Measurements from ENCODE around the gene RAPGEF6.
A peak's percentile ranks its signal among the peaks of the same experiment; 100 is the strongest.
"Not testable (repeated sequence)": the region's sequence is repeated elsewhere in the genome, so short reads cannot be mapped to it uniquely, and the experiment has no call there.

Gene RAPGEF6, protein sequence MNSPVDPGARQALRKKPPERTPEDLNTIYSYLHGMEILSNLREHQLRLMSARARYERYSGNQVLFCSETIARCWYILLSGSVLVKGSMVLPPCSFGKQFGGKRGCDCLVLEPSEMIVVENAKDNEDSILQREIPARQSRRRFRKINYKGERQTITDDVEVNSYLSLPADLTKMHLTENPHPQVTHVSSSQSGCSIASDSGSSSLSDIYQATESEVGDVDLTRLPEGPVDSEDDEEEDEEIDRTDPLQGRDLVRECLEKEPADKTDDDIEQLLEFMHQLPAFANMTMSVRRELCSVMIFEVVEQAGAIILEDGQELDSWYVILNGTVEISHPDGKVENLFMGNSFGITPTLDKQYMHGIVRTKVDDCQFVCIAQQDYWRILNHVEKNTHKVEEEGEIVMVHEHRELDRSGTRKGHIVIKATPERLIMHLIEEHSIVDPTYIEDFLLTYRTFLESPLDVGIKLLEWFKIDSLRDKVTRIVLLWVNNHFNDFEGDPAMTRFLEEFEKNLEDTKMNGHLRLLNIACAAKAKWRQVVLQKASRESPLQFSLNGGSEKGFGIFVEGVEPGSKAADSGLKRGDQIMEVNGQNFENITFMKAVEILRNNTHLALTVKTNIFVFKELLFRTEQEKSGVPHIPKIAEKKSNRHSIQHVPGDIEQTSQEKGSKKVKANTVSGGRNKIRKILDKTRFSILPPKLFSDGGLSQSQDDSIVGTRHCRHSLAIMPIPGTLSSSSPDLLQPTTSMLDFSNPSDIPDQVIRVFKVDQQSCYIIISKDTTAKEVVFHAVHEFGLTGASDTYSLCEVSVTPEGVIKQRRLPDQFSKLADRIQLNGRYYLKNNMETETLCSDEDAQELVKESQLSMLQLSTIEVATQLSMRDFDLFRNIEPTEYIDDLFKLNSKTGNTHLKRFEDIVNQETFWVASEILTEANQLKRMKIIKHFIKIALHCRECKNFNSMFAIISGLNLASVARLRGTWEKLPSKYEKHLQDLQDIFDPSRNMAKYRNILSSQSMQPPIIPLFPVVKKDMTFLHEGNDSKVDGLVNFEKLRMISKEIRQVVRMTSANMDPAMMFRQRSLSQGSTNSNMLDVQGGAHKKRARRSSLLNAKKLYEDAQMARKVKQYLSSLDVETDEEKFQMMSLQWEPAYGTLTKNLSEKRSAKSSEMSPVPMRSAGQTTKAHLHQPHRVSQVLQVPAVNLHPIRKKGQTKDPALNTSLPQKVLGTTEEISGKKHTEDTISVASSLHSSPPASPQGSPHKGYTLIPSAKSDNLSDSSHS (N-terminal part only)

DNA sequence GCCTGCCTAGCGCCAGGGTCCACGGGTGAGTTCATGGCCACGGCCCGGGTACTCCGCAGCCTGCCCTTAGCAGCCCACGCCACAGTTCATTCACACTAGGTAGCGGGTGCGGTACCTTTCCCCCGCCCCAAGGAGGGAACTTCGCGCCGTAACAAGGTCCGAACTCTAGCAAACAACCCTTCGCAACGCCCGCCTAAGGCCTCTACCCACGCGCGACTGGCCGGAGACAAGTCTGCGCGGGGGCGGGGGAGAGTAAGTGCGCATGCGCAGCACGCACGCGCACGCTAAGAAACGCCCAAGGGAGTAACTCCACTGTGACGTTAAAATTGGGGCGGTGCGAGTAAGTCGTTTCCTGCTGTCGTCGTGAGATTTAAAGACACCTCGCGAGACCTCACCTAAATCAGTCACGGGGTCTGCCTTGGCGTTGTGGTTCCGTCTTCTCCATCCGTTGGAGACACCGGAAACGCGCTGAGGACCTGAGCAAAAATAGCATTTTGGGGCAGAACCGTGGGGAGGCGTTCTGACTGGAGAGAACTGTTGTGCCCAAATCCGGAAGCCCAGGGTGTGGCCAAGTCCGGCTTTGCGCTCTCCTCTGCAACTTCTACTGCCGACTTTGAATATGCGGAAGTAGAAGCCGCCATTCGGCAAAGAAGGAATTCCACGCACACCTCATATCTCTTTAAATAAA, at the start of gene RAPGEF6:
Gene RAPGEF6, minus strand, starts transcription at position 234 of the 688 bp plus-strand sequence. Its CDS starts 199 bp downstream, at position 35.
- H3K27me3 Mint-ChIP-seq, result no peaks in the 10 kb centered on the region
- H3K9me3 Mint-ChIP-seq, result no peaks in the 10 kb centered on the region
- peak within 1 kb of the TSS; percentile 96 for H3K27ac Mint-ChIP-seq
- no peak within 1 kb of the TSS for H3K4me3 Mint-ChIP-seq
- H3K36me3 Mint-ChIP-seq (ENCODE audit: low read depth), result peaks cover 19% of the 10 kb centered on the region
- peaks cover 30% of the 10 kb centered on the region for H3K4me1 Mint-ChIP-seq (ENCODE audit: low read depth)
- DNase-seq, result peak; percentile 92

DNA sequence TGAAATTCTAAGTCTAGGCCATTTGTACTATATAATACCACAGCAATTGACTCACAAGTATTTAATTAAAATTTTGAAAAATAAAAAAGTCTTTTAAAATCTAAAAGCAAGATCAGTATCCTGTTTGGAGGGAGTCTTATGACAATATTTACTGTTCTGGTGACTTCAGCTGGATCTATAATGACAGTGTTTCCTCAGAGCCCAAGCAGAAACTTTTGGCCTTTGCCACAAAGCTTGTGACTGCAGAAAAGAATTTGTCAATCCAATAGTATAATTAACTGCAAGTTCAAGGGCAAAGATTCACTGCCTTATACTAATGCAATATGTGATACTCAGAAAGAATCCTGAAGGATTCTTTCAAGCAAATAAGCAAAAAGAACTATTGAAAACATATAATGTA, 49.6 kb upstream of the RAPGEF6 start:
- H3K27me3 Mint-ChIP-seq, result no peaks in the 10 kb centered on the region
- DNase-seq, result no peak
- H3K9me3 Mint-ChIP-seq, result no peaks in the 10 kb centered on the region
- H3K27ac Mint-ChIP-seq, result no peak overlapping the region
- no peak overlapping the region for H3K4me3 Mint-ChIP-seq
- peaks cover 48% of the 10 kb centered on the region for H3K36me3 Mint-ChIP-seq (ENCODE audit: low read depth)
- no peaks in the 10 kb centered on the region for H3K4me1 Mint-ChIP-seq (ENCODE audit: low read depth)

DNA sequence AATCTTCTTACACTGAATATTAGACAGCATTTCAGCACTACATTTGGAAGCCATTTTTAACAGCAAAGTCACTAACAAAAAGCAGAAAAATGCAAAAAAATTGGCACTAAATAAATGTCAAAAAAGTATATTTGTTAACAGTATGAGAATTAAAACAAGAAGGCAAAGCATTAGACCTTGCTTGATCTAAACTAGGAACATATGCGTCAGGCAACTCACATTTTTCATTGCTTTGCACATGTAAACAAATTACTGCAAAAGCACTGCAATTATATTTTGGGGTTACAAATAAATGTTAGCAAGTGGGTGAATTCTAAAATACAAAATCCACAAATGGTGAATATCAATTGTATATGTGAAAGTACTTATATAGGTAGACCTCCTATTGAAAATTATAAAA, 49.0 kb upstream of the RAPGEF6 start:
- Mint-ChIP-seq H3K27ac (no peak overlapping the region), H3K4me1 (ENCODE audit: low read depth) (no peaks in the 10 kb centered on the region), H3K9me3 (no peaks in the 10 kb centered on the region), H3K27me3 (no peaks in the 10 kb centered on the region), H3K4me3 (no peak overlapping the region), H3K36me3 (ENCODE audit: low read depth) (peaks cover 48% of the 10 kb centered on the region)
- DNase-seq, result no peak

DNA sequence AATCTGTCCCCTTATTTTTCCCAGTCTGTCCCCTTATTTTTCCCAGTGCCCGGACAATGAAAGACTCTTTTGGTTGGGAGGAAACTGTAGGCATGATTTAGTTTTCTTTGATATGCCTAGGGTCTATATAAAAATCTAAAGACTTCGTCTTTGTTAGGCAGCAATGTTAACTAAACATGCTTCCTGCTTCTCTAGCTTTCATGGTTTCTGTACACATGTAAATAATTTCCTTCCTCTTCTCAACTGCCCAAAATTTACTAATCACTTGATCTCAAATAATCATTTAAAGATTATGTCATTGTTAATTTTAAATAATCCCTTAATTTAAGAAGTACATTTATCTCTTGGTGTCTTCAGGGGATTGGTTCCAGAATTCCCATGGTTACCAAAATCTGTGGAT, 47.8 kb upstream of the RAPGEF6 start:
- no peak overlapping the region for H3K4me3 Mint-ChIP-seq
- no peaks in the 10 kb centered on the region for H3K4me1 Mint-ChIP-seq (ENCODE audit: low read depth)
- peaks cover 46% of the 10 kb centered on the region for H3K36me3 Mint-ChIP-seq (ENCODE audit: low read depth)
- no peaks in the 10 kb centered on the region for H3K9me3 Mint-ChIP-seq
- no peak overlapping the region for H3K27ac Mint-ChIP-seq
- DNase-seq, result no peak
- H3K27me3 Mint-ChIP-seq, result no peaks in the 10 kb centered on the region

DNA sequence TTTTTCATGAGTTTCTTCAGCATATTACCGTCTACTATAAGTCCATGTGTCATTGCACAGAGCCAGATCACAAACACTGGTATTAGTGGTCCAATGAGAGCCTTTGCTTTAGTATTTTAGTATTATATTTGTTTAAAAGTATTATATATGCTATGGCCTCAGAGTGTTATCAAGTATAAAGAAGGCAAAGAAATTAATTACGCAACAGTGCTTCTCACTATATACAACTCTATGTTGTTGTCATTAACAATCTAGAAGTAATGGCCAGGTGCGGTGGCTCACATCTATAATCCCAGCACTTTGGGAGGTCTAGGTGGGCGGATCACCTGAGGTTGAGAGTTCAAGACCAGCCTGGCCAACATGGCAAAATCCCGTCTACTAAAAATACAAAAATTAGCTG, 47.1 kb upstream of the RAPGEF6 start:
- Mint-ChIP-seq H3K9me3 (no peaks in the 10 kb centered on the region), H3K27ac (no peak overlapping the region), H3K4me1 (ENCODE audit: low read depth) (no peaks in the 10 kb centered on the region), H3K27me3 (no peaks in the 10 kb centered on the region), H3K4me3 (no peak overlapping the region), H3K36me3 (ENCODE audit: low read depth) (peaks cover 45% of the 10 kb centered on the region)
- DNase-seq, result no peak

DNA sequence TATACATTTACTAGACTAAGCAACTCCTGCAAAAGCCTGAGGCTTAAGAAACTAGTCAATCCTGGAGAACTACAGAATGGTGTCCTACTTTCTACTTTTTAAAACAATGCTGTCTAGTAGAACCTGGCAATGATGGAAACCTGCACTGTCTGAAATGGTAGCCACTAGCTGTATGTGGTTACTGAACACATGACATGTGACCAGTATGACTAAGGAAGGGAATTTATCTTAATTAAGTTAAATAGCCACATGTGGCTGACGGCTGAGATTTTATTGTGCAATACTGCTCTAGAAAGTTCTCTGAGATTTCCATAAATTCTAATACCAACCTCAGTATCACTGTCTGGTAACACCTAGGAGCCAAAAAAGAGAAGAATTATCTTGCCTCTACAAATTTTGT, 44.9 kb upstream of the RAPGEF6 start:
- Mint-ChIP-seq H3K36me3 (ENCODE audit: low read depth) (peaks cover 60% of the 10 kb centered on the region), H3K9me3 (no peaks in the 10 kb centered on the region), H3K4me1 (ENCODE audit: low read depth) (no peaks in the 10 kb centered on the region), H3K4me3 (no peak overlapping the region), H3K27me3 (no peaks in the 10 kb centered on the region), H3K27ac (no peak overlapping the region)
- no peak for DNase-seq

DNA sequence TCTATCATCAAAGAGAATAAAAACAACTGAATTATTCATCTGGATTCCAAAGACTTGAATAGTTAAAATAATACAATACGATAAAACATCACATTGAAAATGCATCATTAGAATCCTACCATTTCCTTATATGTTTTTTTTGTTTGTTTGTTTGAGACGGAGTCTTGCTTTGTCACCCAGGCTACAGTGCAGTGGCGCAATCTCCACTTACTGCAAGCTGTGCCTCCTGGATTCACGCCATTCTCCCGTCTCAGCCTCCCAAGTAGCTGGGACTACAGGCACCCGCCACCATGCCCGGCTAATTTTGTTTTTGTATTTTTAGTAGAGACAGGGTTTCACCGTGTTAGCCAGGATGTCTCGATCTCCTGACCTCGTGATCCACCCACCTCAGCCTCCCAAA, 43.2 kb upstream of the RAPGEF6 start:
- H3K4me1 Mint-ChIP-seq (ENCODE audit: low read depth); H3K27me3 Mint-ChIP-seq; DNase-seq; H3K4me3 Mint-ChIP-seq; H3K27ac Mint-ChIP-seq; H3K9me3 Mint-ChIP-seq: not testable (repeated sequence)
- peaks cover 66% of the 10 kb centered on the region for H3K36me3 Mint-ChIP-seq (ENCODE audit: low read depth)

DNA sequence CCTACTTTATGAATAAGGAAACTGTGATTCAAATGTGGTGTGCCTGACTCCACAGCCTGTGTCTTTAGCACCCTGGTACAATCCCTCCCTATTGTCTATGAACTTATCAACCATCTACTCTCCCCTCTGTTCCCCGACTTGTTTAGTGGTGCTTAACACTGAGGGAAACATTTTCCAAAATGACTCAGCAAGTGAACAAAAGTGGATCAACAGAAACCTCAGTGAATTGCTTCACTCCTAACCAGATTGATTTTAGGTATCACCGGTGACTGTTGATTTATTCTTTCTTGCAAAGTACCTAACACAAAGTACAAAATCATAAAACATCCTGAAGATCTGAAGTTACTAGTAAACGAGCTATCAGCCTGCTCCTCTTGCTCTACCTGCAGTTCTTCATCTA, 42.1 kb upstream of the RAPGEF6 start:
- Mint-ChIP-seq H3K9me3 (no peaks in the 10 kb centered on the region), H3K27me3 (no peaks in the 10 kb centered on the region), H3K4me3 (no peak overlapping the region), H3K4me1 (ENCODE audit: low read depth) (peaks cover 14% of the 10 kb centered on the region), H3K27ac (no peak overlapping the region), H3K36me3 (ENCODE audit: low read depth) (peaks cover 72% of the 10 kb centered on the region)
- no peak for DNase-seq

DNA sequence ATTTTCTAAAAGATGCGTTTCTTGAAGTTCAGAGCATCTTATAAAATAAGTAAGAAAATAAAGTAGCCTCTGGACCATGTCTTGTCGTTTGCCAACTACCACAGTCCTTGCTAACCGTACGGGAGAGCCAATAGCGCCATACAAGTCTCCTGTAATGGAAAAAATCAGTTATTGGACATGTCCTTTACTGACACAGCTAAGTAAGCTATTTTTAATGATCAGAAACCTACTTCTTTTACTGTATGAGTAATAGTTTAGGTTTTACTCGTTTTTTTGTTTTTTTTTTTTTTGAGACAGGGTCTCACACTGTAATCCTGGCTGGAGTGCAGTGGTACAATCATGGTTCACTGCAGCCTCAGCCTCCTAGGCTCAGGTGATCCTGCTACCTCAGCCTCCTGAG, 37.7 kb upstream of the RAPGEF6 start:
- H3K36me3 Mint-ChIP-seq (ENCODE audit: low read depth), result peaks cover 85% of the 10 kb centered on the region
- peak overlapping the region; percentile 70 for H3K27ac Mint-ChIP-seq

DNA sequence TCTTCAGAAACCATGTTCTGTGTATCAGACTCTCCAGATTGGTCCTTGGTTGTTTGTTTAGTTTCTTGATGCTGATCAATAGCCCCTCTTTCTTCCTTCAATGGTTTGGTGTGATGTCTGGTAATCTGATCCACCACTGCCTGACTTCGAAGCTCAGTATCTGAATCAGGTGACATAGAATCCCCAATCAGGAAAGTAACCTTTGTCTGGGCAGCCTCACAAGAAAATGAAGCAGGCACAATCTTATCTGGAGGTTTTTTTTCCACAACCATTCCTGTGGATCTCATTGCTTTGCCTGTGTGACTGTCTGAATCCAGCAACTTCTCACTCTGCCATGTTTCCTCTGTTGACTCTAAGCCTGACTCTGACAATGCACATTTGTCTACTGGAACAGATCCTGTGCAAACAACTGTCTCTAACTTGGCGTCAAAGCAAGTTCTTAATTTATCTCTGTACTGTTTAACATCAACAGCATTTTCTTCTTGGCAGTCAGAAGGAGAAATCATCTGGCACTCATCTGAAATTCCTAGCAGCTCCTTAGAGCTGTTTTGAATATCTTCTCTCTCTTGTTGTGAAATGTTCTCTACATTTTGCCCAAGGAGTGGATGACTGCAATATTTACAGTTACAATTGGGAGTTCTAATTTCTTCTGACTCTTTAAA, 37.1 kb upstream of the RAPGEF6 start:
- H3K27me3 Mint-ChIP-seq, result no peaks in the 10 kb centered on the region
- no peaks in the 10 kb centered on the region for H3K9me3 Mint-ChIP-seq
- DNase-seq, result no peak
- H3K4me1 Mint-ChIP-seq (ENCODE audit: low read depth), result peaks cover 27% of the 10 kb centered on the region
- H3K36me3 Mint-ChIP-seq (ENCODE audit: low read depth), result peaks cover 84% of the 10 kb centered on the region
- peak overlapping the region; percentile 1 for H3K27ac Mint-ChIP-seq
- H3K4me3 Mint-ChIP-seq, result no peak overlapping the region

More for the DNA sequence above, 37.7 kb upstream of the RAPGEF6 start:
- Mint-ChIP-seq H3K27me3 (no peaks in the 10 kb centered on the region), H3K4me1 (ENCODE audit: low read depth) (peaks cover 27% of the 10 kb centered on the region), H3K9me3 (no peaks in the 10 kb centered on the region), H3K4me3 (no peak overlapping the region)
- DNase-seq, result no peak

DNA sequence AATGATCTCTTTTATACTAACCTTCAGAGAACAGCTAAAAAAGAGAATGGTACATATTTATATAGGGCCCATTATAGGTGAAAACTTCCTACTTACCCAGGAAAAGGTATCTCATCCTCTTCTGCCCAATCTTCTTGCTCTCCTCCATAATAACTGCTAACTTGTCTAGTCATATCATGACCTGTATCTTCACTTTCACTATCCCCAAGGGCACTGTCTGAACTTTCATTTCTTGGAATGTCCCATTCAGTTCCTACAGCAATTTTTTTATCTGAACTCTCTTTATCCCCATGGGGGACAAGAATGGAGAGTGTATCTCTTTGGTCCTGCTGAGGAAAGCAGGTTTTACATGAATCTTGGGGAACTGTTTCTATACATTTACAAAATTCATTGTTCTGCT, 36.4 kb upstream of the RAPGEF6 start:
- H3K36me3 Mint-ChIP-seq (ENCODE audit: low read depth), result peaks cover 83% of the 10 kb centered on the region
- peaks cover 27% of the 10 kb centered on the region for H3K4me1 Mint-ChIP-seq (ENCODE audit: low read depth)
- H3K27me3 Mint-ChIP-seq, result no peaks in the 10 kb centered on the region
- H3K9me3 Mint-ChIP-seq, result no peaks in the 10 kb centered on the region
- peak overlapping the region; percentile 1 for H3K27ac Mint-ChIP-seq
- H3K4me3 Mint-ChIP-seq, result no peak overlapping the region
- DNase-seq, result no peak

DNA sequence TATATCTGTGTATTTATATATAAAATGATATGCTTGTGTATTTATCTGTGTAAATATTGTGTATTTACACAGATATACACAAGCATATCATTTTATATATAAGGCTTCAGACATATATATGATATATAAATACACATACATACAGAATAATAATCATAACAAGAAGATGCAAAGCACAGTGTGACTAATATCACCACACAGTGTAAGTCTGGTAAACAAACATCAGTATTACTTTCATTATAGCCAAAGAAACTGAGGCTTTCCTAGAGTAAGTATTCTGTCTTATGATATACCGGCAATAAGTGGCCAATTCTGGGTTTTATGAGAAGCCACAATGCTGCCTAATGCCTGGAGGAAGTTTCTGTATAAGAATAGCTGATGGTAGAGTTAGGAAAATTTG, 29.9 kb upstream of the RAPGEF6 start:
- Mint-ChIP-seq H3K9me3 (peaks cover 14% of the 10 kb centered on the region), H3K4me3 (no peak overlapping the region), H3K27ac (no peak overlapping the region), H3K27me3 (no peaks in the 10 kb centered on the region), H3K36me3 (ENCODE audit: low read depth) (peaks cover 79% of the 10 kb centered on the region), H3K4me1 (ENCODE audit: low read depth) (no peaks in the 10 kb centered on the region)
- DNase-seq, result no peak

DNA sequence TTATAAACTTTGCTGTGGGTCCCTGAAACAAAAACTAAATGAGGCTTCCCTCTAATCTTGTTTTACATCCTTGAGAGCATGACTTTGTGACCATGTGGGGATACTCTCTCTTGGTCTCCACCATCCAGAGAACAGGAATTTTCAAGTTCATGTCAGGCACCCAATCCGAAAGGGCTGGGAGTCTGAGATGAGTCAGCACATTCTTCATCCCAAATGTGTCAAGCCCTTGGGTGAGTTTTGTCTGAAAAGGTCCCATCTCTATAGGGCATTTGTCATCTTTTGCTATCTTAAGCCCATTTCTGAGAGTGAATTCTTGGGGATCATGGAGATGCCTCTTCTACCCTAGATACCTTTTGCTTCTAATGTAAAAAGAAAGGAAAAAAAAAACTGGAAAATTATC, 26.9 kb upstream of the RAPGEF6 start:
- Mint-ChIP-seq H3K36me3 (ENCODE audit: low read depth) (peaks cover 81% of the 10 kb centered on the region), H3K27ac (no peak overlapping the region), H3K4me1 (ENCODE audit: low read depth) (peaks cover 2% of the 10 kb centered on the region), H3K4me3 (no peak overlapping the region), H3K9me3 (peaks cover 17% of the 10 kb centered on the region), H3K27me3 (no peaks in the 10 kb centered on the region)
- DNase-seq, result no peak
